Measurements from ENCODE around the gene TMEM131L.

- TF ChIP-seq POLR2A (IDR thresholded peaks at IDR 0.05) = no peak
- TF ChIP-seq, protein P1, sequence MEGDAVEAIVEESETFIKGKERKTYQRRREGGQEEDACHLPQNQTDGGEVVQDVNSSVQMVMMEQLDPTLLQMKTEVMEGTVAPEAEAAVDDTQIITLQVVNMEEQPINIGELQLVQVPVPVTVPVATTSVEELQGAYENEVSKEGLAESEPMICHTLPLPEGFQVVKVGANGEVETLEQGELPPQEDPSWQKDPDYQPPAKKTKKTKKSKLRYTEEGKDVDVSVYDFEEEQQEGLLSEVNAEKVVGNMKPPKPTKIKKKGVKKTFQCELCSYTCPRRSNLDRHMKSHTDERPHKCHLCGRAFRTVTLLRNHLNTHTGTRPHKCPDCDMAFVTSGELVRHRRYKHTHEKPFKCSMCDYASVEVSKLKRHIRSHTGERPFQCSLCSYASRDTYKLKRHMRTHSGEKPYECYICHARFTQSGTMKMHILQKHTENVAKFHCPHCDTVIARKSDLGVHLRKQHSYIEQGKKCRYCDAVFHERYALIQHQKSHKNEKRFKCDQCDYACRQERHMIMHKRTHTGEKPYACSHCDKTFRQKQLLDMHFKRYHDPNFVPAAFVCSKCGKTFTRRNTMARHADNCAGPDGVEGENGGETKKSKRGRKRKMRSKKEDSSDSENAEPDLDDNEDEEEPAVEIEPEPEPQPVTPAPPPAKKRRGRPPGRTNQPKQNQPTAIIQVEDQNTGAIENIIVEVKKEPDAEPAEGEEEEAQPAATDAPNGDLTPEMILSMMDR (IDR thresholded peaks at IDR 0.05) = no peak
These were observed 12.9 kb downstream of the TMEM131L start for GRCh38 chr4:153479101-153479500.

Measured in testis (tissue), 2 donors.